ENCODE measurements around the gene C11orf98.
"Not testable (repeated sequence)": the region's sequence is repeated elsewhere in the genome, so short reads cannot be mapped to it uniquely, and the experiment has no call there.

C11orf98 gene

DNA sequence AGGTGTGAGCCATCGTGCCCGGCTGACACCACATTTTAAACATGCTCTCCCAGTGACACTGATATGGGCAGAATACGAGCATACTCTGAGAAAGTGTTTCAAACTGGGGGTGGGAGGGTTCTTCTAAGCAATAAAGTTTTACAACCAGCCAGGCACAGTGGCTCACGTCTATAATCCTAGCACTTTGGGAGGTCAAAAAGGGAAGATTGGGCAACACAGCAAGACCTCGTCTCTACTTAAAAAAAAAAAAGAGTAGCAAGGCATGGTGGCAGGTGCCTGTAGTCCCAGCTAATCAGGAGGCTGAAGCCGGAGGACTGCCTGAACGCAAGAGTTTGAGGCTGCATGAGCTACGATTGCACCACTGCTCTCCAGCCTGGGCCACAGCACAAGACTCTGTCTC is 20.8 kb downstream of the C11orf98 start:
- no peaks in the 10 kb centered on the region for H3K27me3 ChIP-seq (ENCODE audit: control insufficient read depth, insufficient read depth, low read length)
- no peaks in the 10 kb centered on the region for H3K4me1 ChIP-seq (ENCODE audit: control insufficient read depth, insufficient read depth, low read length)
- no peak for DNase-seq (ENCODE audit: low read depth, low spot score)
- no peak overlapping the region for H3K4me3 ChIP-seq (ENCODE audit: low read length)
- no peak overlapping the region for H3K27ac ChIP-seq (ENCODE audit: low read length)
- no peaks in the 10 kb centered on the region for H3K9me3 ChIP-seq (ENCODE audit: control insufficient read depth, insufficient read depth, low read length)
- WGBS (ENCODE audit: insufficient coverage, insufficient read length): no CpG with 5 or more reads among the region's 8 CpGs
- peaks cover 10% of the 10 kb centered on the region for H3K36me3 ChIP-seq (ENCODE audit: control insufficient read depth, insufficient read depth, low read length)

DNA sequence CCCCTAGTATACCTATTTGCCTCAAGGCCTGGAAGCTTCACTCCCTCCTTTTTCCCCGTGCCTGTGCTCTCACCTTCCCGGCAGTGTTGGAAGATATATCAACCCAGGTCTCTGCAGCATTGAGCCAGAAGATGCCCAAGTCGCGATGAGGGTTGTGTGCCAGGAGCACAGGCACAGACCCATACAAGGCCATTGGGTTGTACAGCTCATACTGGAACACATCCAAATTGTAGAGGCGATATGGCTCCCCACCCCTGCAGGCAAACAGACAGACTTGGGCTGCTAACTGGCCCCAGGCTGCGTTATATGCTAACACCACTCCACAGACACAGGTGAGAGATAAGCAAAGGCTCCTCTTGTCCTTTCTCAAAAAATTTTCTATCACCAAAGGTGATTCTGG is 32.5 kb downstream of the C11orf98 start:
- Histone ChIP-seq H3K36me3 (ENCODE audit: control insufficient read depth, insufficient read depth, low read length) (peaks cover 60% of the 10 kb centered on the region), H3K27me3 (ENCODE audit: control insufficient read depth, insufficient read depth, low read length) (no peaks in the 10 kb centered on the region), H3K9me3 (ENCODE audit: control insufficient read depth, insufficient read depth, low read length) (no peaks in the 10 kb centered on the region), H3K27ac (ENCODE audit: low read length) (no peak overlapping the region), H3K4me3 (ENCODE audit: low read length) (no peak overlapping the region), H3K4me1 (ENCODE audit: control insufficient read depth, insufficient read depth, low read length) (no peaks in the 10 kb centered on the region)
- DNase-seq (ENCODE audit: low read depth, low spot score): no peak
- no CpG with 5 or more reads among the region's 6 CpGs for WGBS (ENCODE audit: insufficient coverage, insufficient read length)

DNA sequence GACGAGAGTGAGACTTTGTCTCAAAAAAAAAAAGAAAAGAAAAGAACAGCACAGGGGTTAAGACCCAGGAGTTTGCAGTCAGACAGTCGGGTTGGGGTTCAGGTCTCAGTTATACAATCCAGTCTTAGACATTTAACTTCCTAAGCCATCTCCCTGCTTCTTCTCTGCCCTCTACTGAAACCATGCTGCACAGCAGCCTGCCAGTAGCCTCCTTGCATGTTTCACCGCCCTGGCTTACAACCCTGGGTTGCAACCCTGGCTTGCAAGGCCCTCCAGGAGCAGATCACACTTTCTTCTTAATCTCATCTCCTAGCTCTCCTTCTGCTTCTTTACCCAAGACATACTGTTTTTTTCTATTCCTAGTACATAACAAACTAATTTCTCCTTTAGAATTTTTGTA is 37.3 kb downstream of the C11orf98 start:
- DNase-seq (ENCODE audit: low read depth, low spot score): no peak
- WGBS (ENCODE audit: insufficient coverage, insufficient read length): no CpG with 5 or more reads among the region's 3 CpGs

DNA sequence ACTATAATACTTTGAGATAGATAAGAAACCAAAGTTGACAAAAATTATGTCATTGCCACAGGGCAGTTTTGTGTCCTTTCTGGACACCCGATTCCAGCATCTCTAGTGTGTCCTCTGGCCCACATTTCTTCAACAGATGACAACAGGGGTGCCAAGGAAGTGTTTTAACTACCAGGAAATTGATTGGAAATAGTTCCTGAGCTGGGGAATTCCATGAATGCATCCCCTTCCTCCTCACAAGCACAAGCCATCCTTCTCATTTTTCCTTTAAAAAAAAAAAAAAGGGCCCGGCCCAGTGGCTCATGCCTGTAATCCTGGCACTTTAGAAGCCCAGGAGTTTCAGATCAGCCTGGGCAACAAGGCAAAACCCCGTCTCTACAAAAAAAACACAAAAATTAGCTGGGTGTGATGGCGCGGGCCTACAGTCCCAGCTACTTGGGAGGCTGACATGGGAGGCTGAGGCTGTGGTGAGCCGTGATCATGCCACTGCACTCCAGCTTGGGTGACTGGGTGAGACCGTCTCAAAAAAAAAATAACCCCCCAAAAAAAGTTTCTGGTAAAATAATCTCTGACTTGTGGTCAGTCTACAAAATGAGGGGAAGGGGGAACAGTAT is 42.4 kb downstream of the C11orf98 start:
- no CpG with 5 or more reads among the region's 7 CpGs for WGBS (ENCODE audit: insufficient coverage, insufficient read length)
- Histone ChIP-seq H3K9me3 (ENCODE audit: control insufficient read depth, insufficient read depth, low read length) (no peaks in the 10 kb centered on the region), H3K4me3 (ENCODE audit: low read length) (no peak overlapping the region; the same call in 1 of the 2 replicates), H3K36me3 (ENCODE audit: control insufficient read depth, insufficient read depth, low read length) (peaks cover 21% of the 10 kb centered on the region), H3K27me3 (ENCODE audit: control insufficient read depth, insufficient read depth, low read length) (no peaks in the 10 kb centered on the region), H3K27ac (ENCODE audit: low read length) (no peak overlapping the region), H3K4me1 (ENCODE audit: control insufficient read depth, insufficient read depth, low read length) (no peaks in the 10 kb centered on the region; the same call in 1 of the 2 replicates)
- DNase-seq (ENCODE audit: low read depth, low spot score): no peak

More for the DNA sequence above, 37.3 kb downstream of the C11orf98 start:
- H3K36me3 ChIP-seq (ENCODE audit: control insufficient read depth, insufficient read depth, low read length): peaks cover 54% of the 10 kb centered on the region
- H3K27me3 ChIP-seq (ENCODE audit: control insufficient read depth, insufficient read depth, low read length): no peaks in the 10 kb centered on the region
- H3K27ac ChIP-seq (ENCODE audit: low read length): no peak overlapping the region
- H3K9me3 ChIP-seq (ENCODE audit: control insufficient read depth, insufficient read depth, low read length): no peaks in the 10 kb centered on the region
- no peak overlapping the region for H3K4me3 ChIP-seq (ENCODE audit: low read length)
- H3K4me1 ChIP-seq (ENCODE audit: control insufficient read depth, insufficient read depth, low read length): no peaks in the 10 kb centered on the region

DNA sequence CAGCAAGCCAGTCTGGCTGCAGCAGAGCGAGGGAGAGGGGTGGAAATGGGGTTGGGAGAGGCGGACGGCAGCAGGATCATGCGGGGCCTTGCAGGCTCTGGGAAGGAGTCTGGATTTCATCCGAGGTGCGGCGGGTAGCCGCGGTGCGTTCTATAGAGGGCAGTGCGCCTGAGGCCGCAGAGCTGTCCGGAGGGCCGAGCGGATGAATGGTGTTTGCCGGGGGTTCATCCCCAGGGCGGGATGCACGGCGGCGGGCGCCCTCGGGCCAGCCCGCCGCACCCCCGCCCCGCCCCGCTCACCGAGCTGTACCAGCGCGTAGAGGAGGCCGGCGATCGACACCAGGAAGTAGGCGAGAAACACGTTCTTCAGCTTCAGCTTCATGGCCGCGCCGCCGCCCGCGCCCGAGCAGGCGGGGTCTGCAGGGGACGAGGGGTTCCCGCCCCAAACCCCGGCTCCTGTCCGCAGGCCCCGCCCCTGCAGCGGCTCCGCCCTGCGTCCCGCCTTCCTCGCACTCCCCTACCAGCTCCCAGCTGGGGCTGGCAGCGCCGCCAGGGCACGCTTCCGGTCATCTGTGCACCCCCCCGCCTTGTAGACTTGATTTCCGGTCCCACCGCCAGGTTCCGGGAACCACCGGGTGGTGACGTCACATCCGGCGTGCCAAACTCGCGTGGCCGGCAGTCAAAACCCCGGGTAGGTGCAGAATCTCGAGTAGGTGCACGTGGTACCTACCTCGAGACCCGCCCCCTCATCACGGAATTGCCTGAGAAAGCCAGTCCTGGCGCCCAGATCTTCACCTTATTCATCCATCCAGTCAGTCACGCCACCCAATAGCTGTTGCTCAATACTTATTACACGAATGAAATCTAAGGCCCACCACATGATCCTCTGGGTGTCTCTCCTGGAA is 43.2 kb downstream of the C11orf98 start, which contains the start of gene B3GAT3:
Gene B3GAT3, minus strand, starts transcription at position 420 of the 904 bp plus-strand sequence. Its CDS starts 39 bp downstream, at position 381.
- peaks cover 17% of the 10 kb centered on the region for H3K36me3 ChIP-seq (ENCODE audit: control insufficient read depth, insufficient read depth, low read length)
- peak; percentile 97 for DNase-seq (ENCODE audit: low read depth, low spot score)
- H3K4me3 ChIP-seq (ENCODE audit: low read length): peak within 1 kb of the TSS; percentile 81
- no peaks in the 10 kb centered on the region; the same call in 1 of the 2 replicates for H3K4me1 ChIP-seq (ENCODE audit: control insufficient read depth, insufficient read depth, low read length)
- no peak within 1 kb of the TSS for H3K27ac ChIP-seq (ENCODE audit: low read length)
- no CpG with 5 or more reads among the region's 77 CpGs for WGBS (ENCODE audit: insufficient coverage, insufficient read length)
- no peaks in the 10 kb centered on the region for H3K9me3 ChIP-seq (ENCODE audit: control insufficient read depth, insufficient read depth, low read length)
- no peaks in the 10 kb centered on the region for H3K27me3 ChIP-seq (ENCODE audit: control insufficient read depth, insufficient read depth, low read length)

DNA sequence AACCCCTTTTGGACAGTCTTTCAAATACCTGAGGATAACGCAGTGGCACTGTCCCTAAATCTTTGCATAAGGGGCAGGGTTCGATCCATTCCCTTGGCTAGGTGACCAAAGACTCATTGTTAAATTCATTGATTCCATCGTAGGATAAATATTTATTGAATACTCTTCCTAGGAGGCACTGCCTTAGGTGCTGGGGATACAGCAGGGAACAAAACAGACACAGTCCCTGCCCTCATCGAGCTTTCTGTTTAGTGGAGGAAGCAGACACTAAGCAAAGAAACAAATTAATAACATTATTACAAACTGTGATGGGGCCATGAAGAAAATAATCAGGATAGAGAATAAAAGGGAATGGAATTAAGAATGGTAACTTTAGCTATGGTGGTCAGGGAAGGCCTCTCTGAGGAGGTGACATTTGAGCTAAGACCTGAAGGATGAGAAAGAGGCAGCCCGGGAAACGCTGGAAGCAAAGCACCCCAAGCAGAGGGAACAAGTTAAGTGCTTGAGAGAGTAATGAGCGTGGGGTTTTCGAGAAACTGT is 43.9 kb downstream of the C11orf98 start:
- H3K4me1 ChIP-seq (ENCODE audit: control insufficient read depth, insufficient read depth, low read length): no peaks in the 10 kb centered on the region; the same call in 1 of the 2 replicates
- no peaks in the 10 kb centered on the region for H3K27me3 ChIP-seq (ENCODE audit: control insufficient read depth, insufficient read depth, low read length)
- WGBS (ENCODE audit: insufficient coverage, insufficient read length): no CpG with 5 or more reads among the region's 8 CpGs

DNA sequence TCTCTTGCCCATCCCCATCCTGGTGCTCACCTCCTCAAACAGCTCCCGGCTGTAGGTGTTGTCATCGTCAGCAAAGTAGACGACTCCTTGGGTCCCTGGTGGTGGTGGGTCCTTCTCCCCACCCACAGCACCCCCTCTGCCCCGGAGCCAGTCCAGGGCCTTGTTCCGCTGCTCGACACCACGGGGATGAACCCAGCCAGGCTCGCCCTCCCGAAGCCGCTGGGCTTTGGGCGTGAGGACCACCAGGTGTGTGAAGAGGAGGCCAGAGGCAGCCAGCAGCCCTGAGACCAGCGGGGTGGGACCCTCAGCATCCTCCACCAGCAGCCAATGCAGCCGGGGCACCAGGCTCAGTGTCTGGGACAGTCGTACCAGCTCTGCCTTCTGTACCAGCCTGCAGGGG is 48.1 kb downstream of the C11orf98 start:
- DNase-seq (ENCODE audit: low read depth, low spot score); H3K9me3 ChIP-seq (ENCODE audit: control insufficient read depth, insufficient read depth, low read length); H3K36me3 ChIP-seq (ENCODE audit: control insufficient read depth, insufficient read depth, low read length); H3K27ac ChIP-seq (ENCODE audit: low read length); H3K27me3 ChIP-seq (ENCODE audit: control insufficient read depth, insufficient read depth, low read length); H3K4me1 ChIP-seq (ENCODE audit: control insufficient read depth, insufficient read depth, low read length); H3K4me3 ChIP-seq (ENCODE audit: low read length): not testable (repeated sequence)
- no CpG with 5 or more reads among the region's 14 CpGs for WGBS (ENCODE audit: insufficient coverage, insufficient read length)

More for the DNA sequence above, 43.9 kb downstream of the C11orf98 start:
- H3K4me3 ChIP-seq (ENCODE audit: low read length): peak overlapping the region; percentile 81; the same call in 1 of the 2 replicates
- no peak for DNase-seq (ENCODE audit: low read depth, low spot score)
- no peak overlapping the region for H3K27ac ChIP-seq (ENCODE audit: low read length)
- H3K36me3 ChIP-seq (ENCODE audit: control insufficient read depth, insufficient read depth, low read length): peaks cover 10% of the 10 kb centered on the region
- H3K9me3 ChIP-seq (ENCODE audit: control insufficient read depth, insufficient read depth, low read length): no peaks in the 10 kb centered on the region

DNA sequence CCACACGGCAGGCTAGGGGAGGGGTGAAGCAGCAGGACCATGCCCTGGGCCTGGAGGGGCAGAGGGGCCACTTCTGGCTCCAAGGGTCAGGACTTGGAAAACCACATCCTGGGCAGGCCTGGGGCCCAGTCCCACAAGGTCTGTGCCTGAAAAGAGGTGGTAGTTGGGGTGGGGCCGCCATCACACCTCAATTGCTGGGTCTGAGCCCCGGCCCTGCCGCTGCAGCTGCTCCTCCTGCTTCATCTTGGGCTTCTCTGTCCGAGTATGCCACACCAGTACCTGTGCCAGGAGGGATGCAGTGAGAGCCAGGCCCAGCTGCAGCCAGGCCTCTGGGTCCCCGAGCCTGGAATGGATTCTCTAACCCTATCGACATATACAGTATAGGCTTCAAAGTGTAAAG is 49.5 kb downstream of the C11orf98 start:
- H3K36me3 ChIP-seq (ENCODE audit: control insufficient read depth, insufficient read depth, low read length): no peaks in the 10 kb centered on the region; the same call in 1 of the 2 replicates
- no peak overlapping the region for H3K27ac ChIP-seq (ENCODE audit: low read length)
- no peak overlapping the region for H3K4me3 ChIP-seq (ENCODE audit: low read length)
- no peaks in the 10 kb centered on the region for H3K9me3 ChIP-seq (ENCODE audit: control insufficient read depth, insufficient read depth, low read length)
- no peaks in the 10 kb centered on the region for H3K27me3 ChIP-seq (ENCODE audit: control insufficient read depth, insufficient read depth, low read length)
- no peaks in the 10 kb centered on the region; the same call in 1 of the 2 replicates for H3K4me1 ChIP-seq (ENCODE audit: control insufficient read depth, insufficient read depth, low read length)
- no peak for DNase-seq (ENCODE audit: low read depth, low spot score)
- WGBS (ENCODE audit: insufficient coverage, insufficient read length): no CpG with 5 or more reads among the region's 7 CpGs

DNA sequence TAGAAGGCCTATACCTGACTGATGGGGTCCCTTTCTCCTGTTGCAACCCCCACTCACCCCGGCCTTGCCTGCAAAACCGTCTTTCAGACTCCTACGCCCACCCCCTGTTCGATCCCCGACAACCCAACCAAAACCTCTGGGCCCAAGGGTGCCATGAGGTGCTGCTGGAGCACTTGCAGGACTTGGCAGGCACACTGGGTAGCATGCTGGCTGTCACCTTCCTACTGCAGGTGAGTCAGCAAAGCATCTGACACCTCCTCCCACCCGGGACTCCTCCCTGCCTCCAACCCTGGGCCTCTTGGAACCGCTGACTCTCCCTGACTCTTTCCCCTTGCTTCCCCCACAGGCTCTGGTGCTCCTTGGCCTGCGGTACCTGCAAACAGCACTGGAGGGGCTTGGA is 50.7 kb downstream of the C11orf98 start:
- Histone ChIP-seq H3K4me3 (ENCODE audit: low read length) (no peak overlapping the region), H3K36me3 (ENCODE audit: control insufficient read depth, insufficient read depth, low read length) (no peaks in the 10 kb centered on the region; the same call in 1 of the 2 replicates), H3K27ac (ENCODE audit: low read length) (no peak overlapping the region), H3K27me3 (ENCODE audit: control insufficient read depth, insufficient read depth, low read length) (no peaks in the 10 kb centered on the region), H3K4me1 (ENCODE audit: control insufficient read depth, insufficient read depth, low read length) (no peaks in the 10 kb centered on the region; the same call in 1 of the 2 replicates), H3K9me3 (ENCODE audit: control insufficient read depth, insufficient read depth, low read length) (no peaks in the 10 kb centered on the region)
- WGBS (ENCODE audit: insufficient coverage, insufficient read length): no CpG with 5 or more reads among the region's 8 CpGs
- no peak for DNase-seq (ENCODE audit: low read depth, low spot score)

DNA sequence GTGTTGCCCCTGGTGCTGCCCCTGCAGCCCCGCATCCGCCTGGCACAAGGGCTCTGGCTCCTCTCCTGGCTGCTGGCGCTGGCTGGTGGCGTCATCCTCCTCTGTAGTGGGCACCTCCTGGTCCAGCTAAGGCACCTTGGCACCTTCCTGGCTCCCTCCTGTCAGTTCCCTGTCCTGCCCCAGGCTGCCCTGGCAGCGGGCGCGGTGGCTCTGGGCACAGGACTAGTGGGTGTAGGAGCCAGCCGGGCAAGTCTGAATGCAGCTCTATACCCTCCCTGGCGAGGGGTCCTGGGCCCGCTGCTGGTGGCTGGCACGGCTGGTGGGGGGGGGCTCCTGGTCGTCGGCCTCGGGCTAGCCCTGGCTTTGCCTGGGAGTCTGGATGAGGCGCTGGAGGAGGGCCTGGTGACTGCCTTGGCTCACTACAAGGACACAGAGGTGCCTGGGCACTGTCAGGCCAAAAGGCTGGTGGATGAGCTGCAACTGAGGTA is 51.7 kb downstream of the C11orf98 start:
- DNase-seq (ENCODE audit: low read depth, low spot score): no peak
- H3K4me1 ChIP-seq (ENCODE audit: control insufficient read depth, insufficient read depth, low read length): no peaks in the 10 kb centered on the region; the same call in 1 of the 2 replicates
- H3K27me3 ChIP-seq (ENCODE audit: control insufficient read depth, insufficient read depth, low read length): no peaks in the 10 kb centered on the region
- no peaks in the 10 kb centered on the region; the same call in 1 of the 2 replicates for H3K36me3 ChIP-seq (ENCODE audit: control insufficient read depth, insufficient read depth, low read length)
- WGBS (ENCODE audit: insufficient coverage, insufficient read length): no CpG with 5 or more reads among the region's 15 CpGs
- H3K9me3 ChIP-seq (ENCODE audit: control insufficient read depth, insufficient read depth, low read length): no peaks in the 10 kb centered on the region
- H3K4me3 ChIP-seq (ENCODE audit: low read length): no peak overlapping the region
- H3K27ac ChIP-seq (ENCODE audit: low read length): no peak overlapping the region

All from iPS DF 6.9 (cell line).